ENCODE results near the gene FARP2.
"Not testable (repeated sequence)": the region's sequence is repeated elsewhere in the genome, so short reads cannot be mapped to it uniquely, and the experiment has no call there.

Gene FARP2

DNA sequence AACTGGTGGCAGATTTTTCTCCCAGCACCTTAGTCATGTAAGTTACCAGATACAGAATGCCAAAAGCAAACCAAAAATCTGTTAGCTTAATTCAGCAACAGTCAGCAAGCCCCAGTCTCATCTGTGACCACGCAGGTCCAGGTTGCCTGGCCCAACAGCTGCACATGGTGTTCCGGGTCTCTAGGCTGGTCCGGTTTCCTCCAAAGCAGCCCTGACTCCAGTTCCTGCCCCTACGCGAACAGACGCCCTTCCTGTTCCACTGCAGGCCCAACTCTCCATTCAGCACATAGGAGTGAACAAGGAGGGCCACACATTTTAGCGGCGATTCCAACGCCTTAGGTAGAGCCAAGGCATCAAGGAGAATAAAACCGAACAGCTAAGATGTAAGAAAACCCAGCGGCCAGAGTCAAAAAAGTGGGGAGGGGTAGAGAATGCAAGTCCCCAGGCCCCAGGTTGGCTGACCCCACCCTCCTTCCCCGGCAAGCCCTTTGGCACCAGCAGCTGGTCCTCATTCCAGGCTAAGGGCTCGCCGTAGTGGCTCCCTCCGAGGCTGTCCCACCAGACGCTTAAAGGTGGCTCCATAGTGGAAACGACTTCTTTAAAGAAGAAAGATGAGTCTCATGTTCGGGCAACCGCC is 150.8 kb downstream of the FARP2 start:
- no peak for DNase-seq

DNA sequence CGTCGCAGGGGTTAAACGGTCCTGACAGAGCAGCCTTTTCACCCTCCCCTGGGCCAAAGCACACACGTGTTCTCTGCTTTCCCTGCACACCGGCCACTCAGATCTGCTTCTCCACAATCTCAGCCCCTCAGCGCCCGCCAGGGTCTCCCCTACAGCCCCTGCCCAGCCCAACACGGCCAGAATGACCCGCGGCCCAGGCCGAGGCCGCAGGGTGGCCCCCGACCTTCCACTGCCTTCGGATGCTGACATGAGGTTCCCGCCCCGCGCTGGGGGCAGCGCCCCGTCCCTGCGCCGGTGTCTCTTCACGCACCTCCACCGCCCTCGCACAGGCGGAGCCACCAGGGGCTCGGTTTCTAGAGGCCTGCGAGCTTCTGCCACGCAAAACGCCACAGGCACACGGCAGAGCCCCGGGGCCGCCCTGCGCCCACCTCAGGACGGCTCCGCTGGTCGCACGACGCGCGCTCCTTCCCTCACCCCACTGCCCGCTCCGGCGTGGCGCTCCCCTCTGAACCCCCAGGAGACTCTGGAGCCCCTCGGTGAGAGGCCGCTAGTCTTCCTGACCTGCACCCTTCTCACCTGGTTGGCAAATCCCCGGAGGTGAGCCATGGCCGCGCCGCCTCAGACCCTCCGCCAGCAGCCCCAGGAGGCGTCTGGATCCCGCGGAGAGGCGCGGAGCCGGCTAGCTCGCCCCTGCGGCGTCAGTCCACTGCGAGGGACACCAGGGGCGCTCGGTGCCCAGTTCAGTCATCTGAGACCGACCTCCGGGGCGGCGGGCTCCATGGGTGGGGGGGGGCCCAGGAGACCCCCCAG is 151.6 kb downstream of the FARP2 start:
- DNase-seq, result peak; percentile 39

DNA sequence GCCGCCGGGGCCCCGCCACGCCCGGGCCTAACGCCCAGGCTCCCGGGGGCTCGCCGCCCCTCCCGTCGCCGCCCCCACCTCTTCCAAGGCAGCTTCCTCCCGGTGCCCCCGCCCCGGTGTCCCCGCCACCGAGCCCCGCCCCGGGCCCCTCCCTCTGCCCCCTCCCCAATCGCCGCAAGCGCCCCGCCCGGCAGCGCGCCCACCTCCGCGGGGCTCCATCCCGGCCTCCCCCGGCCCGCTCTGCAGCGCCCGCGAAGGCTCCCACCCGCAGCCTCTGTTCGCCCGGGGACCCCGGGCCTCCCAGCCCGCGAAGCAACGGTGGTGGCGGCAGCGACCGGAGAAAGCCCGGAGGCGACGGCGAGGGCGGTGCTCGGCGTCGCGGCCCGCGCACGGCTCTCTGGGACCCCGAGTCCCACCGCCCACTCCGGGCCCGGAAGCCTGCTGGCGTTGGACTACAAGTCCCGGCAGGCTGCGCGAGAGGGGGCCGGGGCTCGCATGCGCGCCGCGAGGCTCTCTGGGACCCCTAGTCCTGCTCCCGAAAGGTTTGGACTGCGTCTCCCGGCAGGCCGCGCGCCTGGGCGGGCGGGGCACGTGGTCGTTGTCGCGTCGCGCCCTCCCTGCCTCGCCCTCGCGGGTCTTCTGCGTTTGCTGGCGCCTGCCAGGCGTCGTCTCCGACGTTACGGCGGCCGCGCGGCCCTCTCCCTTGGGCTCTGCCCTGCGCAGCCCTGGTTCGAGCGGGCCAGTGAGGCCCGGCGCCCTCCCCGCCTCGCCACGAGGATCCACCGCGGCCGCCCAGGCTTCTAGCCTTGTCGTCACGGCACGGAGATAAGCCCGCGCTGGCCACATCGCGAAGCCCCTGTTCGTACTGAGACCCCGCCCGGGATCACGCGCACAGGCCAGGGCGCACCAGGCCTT is 152.4 kb downstream of the FARP2 start, which contains the start of gene STK25:
STK25 (minus strand) TSS at position 345 of the 915 bp plus-strand sequence. CDS start 549 bp downstream, outside the sequence.
- peak; percentile 98 for DNase-seq

DNA sequence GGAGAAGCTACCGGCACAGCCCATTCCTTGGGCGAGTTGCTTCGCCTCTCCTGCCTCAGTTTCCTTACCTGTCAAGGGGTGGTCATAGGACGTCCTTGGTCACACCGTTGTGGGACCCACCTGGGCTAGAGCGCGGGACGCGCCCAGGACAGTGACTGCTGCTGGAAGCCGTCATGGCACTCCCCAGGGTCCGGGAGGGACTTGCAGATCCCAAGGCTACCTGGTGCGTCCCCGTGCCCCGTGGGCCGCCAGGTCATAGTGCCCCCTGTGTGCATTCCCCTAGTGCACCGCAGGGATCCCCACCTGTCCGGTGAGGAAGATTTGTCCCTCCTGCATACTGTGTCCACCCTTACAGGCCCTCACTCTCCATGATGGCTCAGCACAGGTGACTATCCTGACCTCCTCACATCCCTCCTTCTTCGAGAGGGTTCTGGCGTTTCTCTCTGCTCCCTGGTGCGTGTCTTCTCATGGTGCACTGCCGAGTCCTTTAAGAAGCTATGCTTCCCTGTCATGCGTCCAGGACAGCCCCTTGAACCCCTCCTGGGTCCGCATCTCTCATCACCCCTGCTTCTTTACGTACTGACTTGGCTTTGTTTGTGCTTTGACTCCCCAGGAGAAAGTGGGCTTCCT is 153.2 kb downstream of the FARP2 start:
- DNase-seq, result peak; percentile 6

DNA sequence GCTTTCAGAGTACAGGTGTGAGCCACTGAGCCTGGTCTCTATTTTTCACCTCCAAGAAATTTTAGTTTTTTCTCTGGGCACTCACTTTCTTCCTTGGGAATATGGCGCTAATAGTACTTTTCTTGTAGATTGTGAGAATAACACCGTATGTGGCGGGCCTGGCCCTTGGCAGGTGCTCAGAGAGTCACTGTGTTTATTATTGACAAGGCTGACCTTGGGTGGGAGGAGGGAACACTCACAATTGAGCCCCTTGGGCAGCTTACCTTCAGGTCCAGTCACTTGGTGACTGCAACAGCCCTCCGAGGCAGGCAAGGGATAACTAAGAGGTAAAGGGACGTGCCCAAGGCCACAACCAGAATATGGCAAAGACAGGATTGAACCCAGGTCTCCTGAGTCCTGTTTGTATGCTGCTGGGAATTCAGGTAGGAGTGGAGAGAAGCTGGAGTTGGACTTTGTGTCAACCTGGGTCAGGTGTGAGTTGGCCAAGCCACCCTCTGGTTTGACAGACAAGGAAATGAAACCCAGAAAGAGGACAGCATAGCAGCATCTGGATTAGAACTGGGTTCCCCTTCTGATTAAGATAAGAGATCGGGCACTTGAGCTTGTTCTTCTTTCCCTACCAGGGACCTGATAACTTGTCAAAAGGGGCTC is 155.1 kb downstream of the FARP2 start:
- no peak for DNase-seq

DNA sequence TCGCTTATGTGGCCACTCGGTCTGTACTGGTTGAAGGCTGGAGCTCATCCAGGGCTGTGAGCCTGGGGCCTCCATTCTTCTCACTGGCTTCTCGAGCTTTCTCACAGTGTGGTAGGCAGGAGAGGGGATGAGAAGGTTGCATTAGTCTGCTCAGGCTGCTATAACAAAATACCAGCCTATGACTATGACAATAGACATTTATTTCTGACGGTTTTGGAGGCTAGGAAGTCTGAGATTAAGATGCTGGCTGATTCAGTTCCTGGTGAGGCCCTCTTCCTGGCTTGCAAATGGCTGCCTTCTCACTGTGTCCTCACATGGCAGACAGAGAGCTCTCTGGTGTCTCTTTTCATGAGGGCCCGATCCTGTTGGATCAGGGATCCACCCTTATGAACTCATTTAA is 158.5 kb downstream of the FARP2 start:
- DNase-seq, result no peak

DNA sequence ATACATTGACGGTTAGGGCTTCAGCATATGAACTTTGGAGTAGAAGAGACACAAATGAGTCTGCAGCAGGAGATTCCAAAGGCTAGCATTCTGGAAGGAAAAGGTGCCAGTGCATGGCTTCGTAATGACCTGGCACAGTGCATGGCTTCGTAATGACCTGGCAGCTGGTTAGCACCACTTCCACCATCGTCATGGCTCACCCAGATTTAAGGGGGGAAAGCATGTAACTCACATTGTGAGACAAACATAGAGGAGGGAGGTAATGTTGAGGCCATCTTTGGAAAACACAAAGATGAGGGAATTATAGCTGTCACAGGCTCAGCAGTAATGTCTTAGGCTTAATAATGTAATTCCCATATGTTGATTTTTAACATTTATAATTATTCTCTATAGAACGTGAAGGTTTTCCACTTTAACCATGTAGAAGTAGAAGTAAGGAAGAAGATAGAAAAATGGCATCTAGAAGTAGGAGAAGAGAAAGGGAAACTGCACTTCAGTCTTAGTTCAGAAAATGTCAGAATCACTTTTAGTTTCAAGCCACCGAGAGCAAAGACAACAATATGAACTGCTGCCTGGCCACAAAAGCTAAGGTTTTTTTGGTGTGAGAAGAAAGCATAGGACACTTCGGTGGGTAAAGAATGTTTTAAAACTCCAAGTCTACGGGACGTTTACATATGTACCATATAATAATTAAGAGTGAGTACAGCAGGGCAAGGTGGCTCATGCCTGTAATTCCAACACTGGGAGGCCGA is 159.1 kb downstream of the FARP2 start:
- no peak for DNase-seq

DNA sequence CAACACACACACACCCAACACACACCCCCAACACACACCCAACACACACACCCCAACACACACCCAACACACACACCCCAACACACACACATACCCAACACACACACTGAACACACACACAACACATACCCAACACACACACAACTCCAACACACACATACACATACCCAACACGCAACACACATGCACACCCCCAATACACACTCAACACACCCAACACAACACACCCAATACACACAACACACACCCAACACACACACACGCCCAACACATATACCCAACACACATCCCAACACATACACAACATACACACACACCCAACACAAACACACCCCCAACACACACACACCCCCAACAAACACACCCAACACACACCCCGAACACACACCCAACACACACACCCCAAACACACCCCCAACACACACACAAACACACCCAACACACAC is 160.5 kb downstream of the FARP2 start:
- DNase-seq, result no peak

DNA sequence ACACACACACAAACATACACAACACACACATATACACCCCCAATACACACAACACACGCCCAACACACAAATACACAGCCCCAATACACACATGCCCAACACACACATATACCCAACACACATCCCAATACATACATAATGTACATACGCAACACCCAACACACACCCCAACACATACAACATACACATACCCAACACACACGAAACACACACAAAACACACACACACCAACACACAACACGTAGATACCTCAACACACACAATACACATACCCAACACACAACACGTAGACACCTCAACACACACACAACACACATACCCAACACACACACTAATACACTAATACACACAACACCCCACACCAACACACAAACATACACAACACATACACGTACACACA is 161.2 kb downstream of the FARP2 start:
- no peak for DNase-seq

DNA sequence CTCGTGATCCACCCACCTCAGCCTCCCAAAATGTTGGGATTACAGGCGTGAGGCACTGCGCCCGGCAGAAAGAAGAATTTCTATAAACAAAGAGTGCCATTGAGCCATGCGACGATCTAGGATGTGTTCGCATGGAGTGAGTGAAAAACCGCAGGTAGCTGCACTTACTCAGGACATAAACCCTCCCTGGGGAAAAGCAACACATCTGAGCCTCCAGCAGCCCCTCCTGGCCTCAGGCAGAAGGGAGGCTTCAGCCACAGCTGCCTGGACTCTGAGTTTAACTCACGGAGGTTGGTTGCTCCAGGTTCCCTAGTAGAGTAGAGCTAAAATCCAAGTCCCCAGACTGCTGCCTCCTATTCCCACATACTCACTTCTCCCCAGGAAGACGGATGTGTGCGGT is 163.6 kb downstream of the FARP2 start:
- no peak for DNase-seq

DNA sequence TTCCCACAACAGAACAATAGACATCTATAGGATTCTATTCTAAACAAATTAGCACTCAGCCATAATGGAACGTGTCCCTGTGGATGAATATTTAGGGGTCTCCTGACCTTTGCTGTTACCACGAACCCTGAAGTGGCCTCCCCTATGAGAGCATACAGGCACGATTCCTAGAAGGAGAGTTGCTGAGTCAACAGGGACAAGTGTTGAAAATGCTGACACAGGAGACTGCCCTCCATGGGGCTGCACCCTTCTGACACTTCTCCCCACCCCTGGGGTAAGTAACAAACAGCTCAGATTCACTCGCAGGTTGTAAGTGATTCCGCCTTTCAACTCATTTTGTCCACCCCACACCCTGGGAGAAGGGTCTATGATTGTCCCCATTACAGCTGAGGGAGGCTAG is 166.4 kb downstream of the FARP2 start:
- DNase-seq, result no peak

DNA sequence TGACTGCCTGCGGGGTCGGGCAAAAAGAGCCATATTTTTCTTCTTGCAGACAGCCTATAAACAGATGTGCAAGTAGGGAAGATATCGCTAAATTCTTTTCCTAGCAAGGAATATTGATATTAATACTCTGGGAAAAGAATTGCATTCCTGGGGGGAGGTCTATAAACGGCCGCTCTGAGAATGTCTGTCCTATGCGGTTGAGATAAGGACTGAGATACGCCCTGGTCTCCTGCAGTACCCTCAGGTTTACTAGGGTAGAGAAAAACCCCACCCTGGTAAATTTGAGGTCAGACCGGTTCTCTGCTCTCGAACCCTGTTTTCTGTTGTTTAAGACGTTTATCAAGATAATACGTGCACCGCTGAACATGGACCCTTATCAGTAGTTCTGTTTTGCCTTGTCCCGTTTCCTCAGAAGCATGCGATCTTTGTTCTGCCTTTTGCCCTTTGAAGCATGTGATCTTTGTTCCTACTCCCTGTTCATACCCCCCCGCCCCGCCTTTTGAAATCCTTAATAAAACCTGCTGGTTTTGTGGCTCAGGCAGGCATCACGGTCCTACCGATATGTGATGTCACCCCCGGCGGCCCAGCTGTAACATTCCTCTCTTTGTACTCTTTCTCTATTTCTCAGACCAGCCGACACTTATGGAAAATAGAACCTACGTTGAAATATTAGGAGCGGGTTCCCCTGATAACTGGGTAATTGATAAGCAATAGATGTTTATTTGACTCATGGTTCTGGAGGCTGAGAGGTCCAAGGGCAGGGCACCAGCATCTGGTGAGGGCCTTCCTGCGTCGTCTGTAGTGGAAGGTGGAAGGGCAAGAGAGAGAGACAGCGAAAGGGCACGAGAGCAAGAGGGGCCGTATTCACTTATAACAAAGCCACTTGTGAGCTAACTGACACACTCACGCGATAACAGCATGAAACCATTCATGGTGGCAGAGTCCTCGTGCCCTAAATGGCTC is 170.0 kb downstream of the FARP2 start:
- DNase-seq, result not testable (repeated sequence)

DNA sequence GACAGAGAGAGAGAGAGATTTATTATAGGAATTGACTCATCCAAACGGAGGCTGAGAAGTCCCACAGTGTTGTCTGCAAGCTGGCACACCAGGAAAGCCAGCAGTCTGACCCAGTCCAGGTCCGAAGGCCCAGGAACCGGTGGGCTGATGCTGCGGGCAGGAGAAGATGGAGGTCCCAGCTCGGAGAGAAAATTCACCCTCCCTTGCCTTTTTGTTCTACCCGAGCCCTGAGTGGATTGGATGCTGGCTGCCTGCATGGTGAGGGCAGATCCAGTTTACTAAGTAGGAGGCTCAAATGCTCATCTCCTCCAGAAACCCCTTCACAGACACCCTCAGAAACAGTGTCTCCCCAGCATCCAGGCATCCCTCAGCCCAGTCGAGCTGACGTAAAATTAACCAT is 174.5 kb downstream of the FARP2 start:
- no peak for DNase-seq

DNA sequence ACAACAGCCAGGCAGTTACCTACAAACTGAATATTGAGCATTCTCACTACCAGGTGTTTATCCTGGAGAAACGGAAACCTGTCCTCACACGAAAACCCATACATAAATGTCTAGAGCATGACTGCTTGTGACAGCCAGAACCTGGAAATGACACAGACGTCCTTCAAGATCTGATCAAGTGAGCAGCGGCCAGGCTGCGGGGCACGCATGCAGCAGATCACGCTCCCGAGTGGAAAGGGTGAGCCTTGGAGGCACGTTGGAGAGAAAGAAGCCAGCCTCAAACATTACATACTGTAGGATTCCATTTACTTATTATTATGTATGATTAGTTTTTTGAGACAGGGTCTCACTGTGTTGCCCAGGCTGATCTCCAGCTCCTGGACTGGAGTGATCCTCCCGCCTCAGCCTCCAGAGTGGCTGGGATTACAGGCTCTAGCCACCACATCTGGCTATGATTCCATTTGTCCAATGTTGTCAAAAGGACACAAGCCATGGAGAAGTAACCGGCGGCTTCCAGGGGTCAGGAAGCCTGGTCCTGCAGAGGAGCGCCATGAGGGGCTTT is 175.2 kb downstream of the FARP2 start:
- DNase-seq, result no peak

DNA sequence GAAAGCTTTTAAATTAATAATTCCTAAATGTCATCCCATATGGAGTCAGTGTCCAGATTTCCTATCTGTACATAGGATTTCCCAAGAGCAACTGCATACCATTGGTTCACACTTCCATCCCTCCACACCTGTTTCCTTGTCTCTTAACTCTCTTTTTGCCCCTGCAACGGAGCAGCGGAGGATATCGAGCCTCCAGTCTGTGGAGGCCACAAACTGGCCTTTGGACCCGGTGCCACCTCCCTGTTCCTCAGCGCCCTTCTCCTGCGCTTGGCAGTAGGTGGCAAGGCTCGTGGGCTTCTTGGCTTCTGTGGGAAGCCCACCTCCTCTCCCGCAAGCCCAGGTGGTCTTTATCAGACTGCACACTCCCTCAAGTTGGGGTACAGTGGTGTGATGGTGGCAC is 176.1 kb downstream of the FARP2 start:
- no peak for DNase-seq

DNA sequence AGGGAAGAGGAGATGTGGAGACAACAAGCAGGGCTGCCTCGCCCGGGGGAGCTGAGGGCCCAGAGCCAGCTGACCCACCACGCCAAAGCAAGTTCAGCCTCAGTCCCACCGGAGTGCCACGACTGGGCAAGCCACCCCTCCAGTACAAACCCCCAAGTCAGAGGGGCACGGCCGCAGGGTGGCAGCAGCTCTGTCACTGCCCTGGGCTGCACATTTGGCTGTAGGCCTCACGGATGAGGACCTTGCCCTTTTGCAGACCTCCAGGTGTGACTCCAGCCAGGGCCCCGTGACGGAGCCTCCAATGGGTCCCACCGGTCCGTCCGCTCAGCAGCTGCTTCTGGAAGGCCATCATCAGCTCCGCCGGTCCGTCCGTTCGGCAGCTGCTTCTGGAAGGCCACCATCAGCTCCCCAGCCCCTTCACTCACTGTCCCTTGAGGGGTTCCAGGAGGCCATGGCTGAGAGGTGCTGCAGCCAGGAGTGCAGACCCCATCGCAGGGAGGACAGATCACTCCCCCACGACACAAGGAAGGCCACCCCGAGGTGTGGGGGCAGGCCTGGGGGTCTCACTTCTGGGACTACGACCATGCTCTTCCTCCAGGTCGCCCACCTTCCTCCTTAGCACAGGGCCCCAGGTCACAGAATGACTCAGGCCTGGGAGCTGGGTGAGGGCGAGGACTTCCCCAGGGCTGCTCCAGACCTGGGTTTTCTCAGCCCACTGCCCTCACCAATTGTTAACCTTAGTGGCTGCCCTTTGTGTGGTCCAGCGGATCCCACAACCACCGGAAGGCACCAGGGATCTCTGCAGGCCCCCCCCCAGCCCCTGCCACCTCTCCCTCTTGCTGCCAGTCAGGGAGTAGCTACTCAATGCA is 176.9 kb downstream of the FARP2 start:
- no peak for DNase-seq

DNA sequence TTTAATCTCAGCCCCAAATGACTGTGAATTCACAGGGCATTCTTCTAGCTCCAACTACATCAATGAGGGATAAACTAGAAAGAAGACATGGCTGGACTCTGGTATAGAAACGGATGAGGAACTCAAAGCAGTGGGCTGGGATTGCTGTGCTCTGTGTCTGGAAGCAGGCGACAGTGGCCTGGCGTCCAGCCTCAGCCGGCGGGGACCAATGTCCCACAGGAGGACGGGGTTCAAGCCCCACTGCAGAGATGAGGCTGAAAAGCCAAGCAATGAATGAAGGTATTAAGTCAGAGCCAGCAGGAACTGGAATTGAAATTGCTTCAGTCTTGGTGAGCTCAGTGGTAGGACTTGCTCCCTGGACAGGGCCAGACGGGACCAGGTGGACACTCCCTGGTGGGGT is 178.2 kb downstream of the FARP2 start:
- no peak for DNase-seq

DNA sequence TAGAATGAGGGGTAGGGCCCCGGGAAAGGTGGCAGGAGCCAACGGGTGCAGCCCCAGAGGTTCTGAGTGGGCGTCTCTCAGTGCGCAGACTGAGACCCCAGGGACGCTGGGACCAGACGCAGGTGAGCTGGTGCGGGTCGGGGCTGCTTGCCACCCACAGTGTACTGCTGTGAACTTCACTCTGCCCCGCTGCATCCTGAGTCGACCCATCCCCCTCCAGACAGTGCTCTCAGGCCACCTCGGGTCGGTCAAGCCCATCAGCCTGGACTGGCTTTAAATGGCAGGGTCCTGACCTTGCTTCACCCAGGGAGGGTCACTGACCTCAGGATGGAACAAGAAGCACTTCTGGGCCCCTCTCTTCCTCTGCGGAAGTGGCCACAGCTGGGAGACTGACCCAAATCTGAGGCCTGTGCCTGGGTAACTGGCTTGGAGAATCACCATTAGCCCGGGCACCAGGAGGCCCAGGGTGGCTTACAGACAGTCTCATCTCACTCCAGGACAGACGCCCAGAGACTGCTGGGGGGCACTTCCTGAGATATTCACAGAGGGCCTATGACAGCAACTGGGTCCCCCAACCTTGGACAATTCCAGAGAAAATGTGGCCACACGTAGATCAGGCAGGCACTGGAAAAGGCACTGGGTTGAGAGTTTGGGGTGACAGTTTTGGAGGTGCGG is 178.8 kb downstream of the FARP2 start:
- DNase-seq, result no peak

All from CD4-positive, alpha-beta T cell treated with Interleukin-12 subunit alpha and Interleukin-12 subunit beta, for 1 hour (primary cell).